ENCODE measurements around the gene DCAF4L1.

Gene DCAF4L1

GRCh38 chr4:41990365-41991111 lies 9.0 kb downstream of the DCAF4L1 start, which contains the start of gene SLC30A9:
Gene SLC30A9, plus strand, starts transcription at chr4:41990530. Its CDS starts 122 bp downstream, at chr4:41990652.
- peak; percentile 66 to 98 (median 92) for DNase-seq

- DNase-seq, result no peak
Measured at GRCh38 chr4:41991916-41992767, 10.6 kb downstream of the DCAF4L1 start.

GRCh38 chr4:41992967-41993857 lies 11.7 kb downstream of the DCAF4L1 start:
- no peak for DNase-seq

GRCh38 chr4:41994461-41994985 lies 13.0 kb downstream of the DCAF4L1 start:
- DNase-seq, result no peak

GRCh38 chr4:41998019-41998418 lies 16.5 kb downstream of the DCAF4L1 start:
- DNase-seq, result no peak

- no peak for DNase-seq
Measured at GRCh38 chr4:41999321-41999720, 17.8 kb downstream of the DCAF4L1 start.

- DNase-seq, result no peak
Measured at GRCh38 chr4:42008011-42008786, 26.6 kb downstream of the DCAF4L1 start.

- no peak for DNase-seq
Measured at GRCh38 chr4:42015438-42015837, 33.9 kb downstream of the DCAF4L1 start.

- no peak for DNase-seq
Measured at GRCh38 chr4:42018451-42018850, 36.9 kb downstream of the DCAF4L1 start.

Data from amygdala (tissue), 56 donors.